ENCODE data around the gene CAPN12. TPM values are rescaled to one million over a fixed set of nuclear protein-coding genes. Genes with fewer than 3 reads are reported as not detected.

The CAPN12 gene
- total RNA-seq, 2 experiments from 2014 or later, result 1.2 to 2.6 TPM

DNA sequence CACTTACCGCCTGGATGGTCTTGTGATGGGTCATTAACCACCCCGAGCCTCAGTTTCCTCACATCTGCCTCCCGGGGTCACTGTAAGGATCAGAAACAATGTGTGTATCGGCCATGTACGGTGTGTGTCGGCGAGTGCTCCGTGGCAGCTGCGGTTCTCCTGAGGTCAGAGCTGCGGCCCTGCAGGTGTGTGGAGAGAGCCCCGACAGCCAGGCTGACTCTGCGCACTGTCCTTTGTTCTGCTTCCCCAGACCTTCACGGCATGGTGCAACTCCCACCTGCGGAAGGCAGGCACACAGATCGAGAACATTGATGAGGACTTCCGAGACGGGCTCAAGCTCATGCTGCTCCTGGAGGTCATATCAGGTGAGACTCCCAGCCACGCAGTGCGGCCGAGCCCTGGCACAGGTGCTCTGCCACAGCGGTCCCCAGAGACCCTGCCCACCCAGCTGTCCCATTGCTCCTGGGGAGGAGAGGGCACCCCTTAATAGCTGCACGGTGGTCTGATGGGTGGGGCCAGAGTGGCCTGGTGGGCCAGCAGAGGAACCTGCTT lies 43.8 kb downstream of the CAPN12 start:
- no peaks in the 10 kb centered on the region for H3K9me3 ChIP-seq (ENCODE audit: low read length)
- DNase-seq (ENCODE audit: low spot score), result no peak
- H3K4me3 ChIP-seq (ENCODE audit: low read depth, low read length, poor library complexity, severe bottlenecking), result no peak overlapping the region
- no peak overlapping the region for H3K27ac ChIP-seq (ENCODE audit: low read depth, low read length, poor library complexity, severe bottlenecking)
- ChIA-PET CTCF (ENCODE audit: unreplicated experiment) (no interaction called here), POLR2A (no interaction called here)
- H3K4me2 ChIP-seq (ENCODE audit: low read length), result no peak overlapping the region
- no peaks in the 10 kb centered on the region for H3K9me2 ChIP-seq (ENCODE audit: insufficient read depth, low read length)
- no TSS peak for BruUV-seq (replicated peaks)
- no peaks in the 10 kb centered on the region for H4K20me1 ChIP-seq (ENCODE audit: insufficient read depth, low read length)
- no peaks in the 10 kb centered on the region for H3K79me2 ChIP-seq (ENCODE audit: insufficient read depth, low read depth, low read length)
- intact Hi-C loops (cut with micrococcal nuclease; ENCODE audit: unreplicated experiment), result no loop called here
- H3K4me1 ChIP-seq (ENCODE audit: insufficient read depth, low read length, poor library complexity, severe bottlenecking), result no peaks in the 10 kb centered on the region
- H3K36me3 ChIP-seq (ENCODE audit: insufficient read depth, low read length), result peaks cover 12% of the 10 kb centered on the region; the same call in 1 of the 2 replicates
- TF ChIP-seq, protein P1, sequence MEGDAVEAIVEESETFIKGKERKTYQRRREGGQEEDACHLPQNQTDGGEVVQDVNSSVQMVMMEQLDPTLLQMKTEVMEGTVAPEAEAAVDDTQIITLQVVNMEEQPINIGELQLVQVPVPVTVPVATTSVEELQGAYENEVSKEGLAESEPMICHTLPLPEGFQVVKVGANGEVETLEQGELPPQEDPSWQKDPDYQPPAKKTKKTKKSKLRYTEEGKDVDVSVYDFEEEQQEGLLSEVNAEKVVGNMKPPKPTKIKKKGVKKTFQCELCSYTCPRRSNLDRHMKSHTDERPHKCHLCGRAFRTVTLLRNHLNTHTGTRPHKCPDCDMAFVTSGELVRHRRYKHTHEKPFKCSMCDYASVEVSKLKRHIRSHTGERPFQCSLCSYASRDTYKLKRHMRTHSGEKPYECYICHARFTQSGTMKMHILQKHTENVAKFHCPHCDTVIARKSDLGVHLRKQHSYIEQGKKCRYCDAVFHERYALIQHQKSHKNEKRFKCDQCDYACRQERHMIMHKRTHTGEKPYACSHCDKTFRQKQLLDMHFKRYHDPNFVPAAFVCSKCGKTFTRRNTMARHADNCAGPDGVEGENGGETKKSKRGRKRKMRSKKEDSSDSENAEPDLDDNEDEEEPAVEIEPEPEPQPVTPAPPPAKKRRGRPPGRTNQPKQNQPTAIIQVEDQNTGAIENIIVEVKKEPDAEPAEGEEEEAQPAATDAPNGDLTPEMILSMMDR (conservative IDR thresholded peaks at IDR 0.05; ENCODE audit: low read length), result no peak
- TF ChIP-seq EZH2phosphoT487 (IDR thresholded peaks at IDR 0.05; ENCODE audit: borderline replicate concordance, low read depth, low read length), result no peak
- no peak overlapping the region for H2AFZ ChIP-seq (ENCODE audit: low read length)

DNA sequence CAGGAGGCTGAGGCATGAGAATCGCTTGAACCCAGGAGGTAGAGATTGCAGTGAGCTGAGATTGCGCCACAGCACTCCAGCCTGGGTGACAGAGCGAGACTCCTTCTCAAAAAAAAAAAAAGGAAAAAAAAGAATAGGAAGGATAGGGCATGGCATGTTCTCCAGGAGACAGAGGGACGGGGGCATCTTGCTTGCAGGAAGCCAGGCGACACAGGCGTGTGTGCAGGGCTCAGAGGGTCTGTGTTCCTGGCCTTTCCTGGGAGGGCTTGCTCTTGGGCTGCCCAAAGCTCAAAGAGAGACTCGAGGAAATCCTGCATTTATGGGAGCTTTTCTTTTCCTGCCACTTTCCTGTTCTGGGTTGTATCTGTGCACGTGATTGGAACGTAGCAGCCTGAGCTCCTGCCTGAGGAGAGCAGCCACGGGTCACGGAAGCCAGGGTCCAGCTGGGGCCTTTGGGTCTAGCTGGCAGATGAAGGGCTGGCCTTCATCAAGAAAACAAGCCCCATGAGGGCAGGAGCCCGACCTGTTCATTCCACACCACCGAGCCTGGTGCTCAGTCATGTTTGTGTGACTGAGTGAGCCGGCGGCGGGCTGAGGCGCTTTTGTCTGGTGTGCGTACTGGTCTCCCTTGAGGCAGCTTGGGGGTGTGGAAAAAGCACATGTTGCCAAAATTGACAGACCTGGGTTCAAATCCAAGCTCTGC lies 44.5 kb downstream of the CAPN12 start:
- no peak overlapping the region for H2AFZ ChIP-seq (ENCODE audit: low read length)
- no TSS peak for BruUV-seq (replicated peaks)
- no peaks in the 10 kb centered on the region for H4K20me1 ChIP-seq (ENCODE audit: insufficient read depth, low read length)
- TF ChIP-seq, protein P1 (conservative IDR thresholded peaks at IDR 0.05; ENCODE audit: low read length), result no peak
- no peak for TF ChIP-seq EZH2phosphoT487 (IDR thresholded peaks at IDR 0.05; ENCODE audit: borderline replicate concordance, low read depth, low read length)
- H3K36me3 ChIP-seq (ENCODE audit: insufficient read depth, low read length), result peaks cover 12% of the 10 kb centered on the region; the same call in 1 of the 2 replicates
- no peaks in the 10 kb centered on the region for H3K79me2 ChIP-seq (ENCODE audit: insufficient read depth, low read depth, low read length)
- H3K27ac ChIP-seq (ENCODE audit: low read depth, low read length, poor library complexity, severe bottlenecking), result no peak overlapping the region
- peaks cover 5% of the 10 kb centered on the region for H3K4me1 ChIP-seq (ENCODE audit: insufficient read depth, low read length, poor library complexity, severe bottlenecking)
- H3K9me3 ChIP-seq (ENCODE audit: low read length), result no peaks in the 10 kb centered on the region
- no peaks in the 10 kb centered on the region for H3K9me2 ChIP-seq (ENCODE audit: insufficient read depth, low read length)
- ChIA-PET CTCF (ENCODE audit: unreplicated experiment) (no interaction called here), POLR2A (interaction anchor here (0.9 kb wide), 1 partner anchor 11 kb away, joined by 3 read pairs; no protein-coding TSS in a partner anchor)
- DNase-seq (ENCODE audit: low spot score), result no peak
- H3K4me3 ChIP-seq (ENCODE audit: low read depth, low read length, poor library complexity, severe bottlenecking), result no peak overlapping the region
- H3K4me2 ChIP-seq (ENCODE audit: low read length), result no peak overlapping the region
- intact Hi-C loops (cut with micrococcal nuclease; ENCODE audit: unreplicated experiment), result no loop called here

DNA sequence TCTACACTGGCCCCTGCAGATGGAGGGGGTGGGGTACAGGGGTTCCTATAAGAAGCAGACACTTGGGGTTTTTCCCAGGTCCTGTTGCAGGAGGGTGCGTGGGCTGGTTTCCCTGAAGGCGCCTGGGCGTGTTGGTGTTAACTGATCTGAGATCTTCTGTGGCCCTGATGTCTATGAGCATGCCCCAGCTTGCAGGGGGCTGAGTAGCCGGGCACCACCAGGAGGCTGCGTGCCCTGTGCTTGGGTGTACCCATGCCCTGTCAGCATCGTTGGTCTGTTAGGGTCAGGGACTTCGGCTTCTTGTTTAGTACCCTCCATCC lies 45.3 kb downstream of the CAPN12 start:
- no peak overlapping the region for H3K4me2 ChIP-seq (ENCODE audit: low read length)
- no peak overlapping the region for H3K27ac ChIP-seq (ENCODE audit: low read depth, low read length, poor library complexity, severe bottlenecking)
- ChIA-PET POLR2A (interaction anchor here (0.6 to 0.9 kb wide), 2 partner anchors 12 to 26 kb away, joined by 3 read pairs; no protein-coding TSS in a partner anchor), CTCF (ENCODE audit: unreplicated experiment) (no interaction called here)
- H3K9me2 ChIP-seq (ENCODE audit: insufficient read depth, low read length), result no peaks in the 10 kb centered on the region
- H3K9me3 ChIP-seq (ENCODE audit: low read length), result no peaks in the 10 kb centered on the region
- H4K20me1 ChIP-seq (ENCODE audit: insufficient read depth, low read length), result no peaks in the 10 kb centered on the region
- no peak for DNase-seq (ENCODE audit: low spot score)
- no TSS peak for BruUV-seq (replicated peaks)
- no peaks in the 10 kb centered on the region for H3K79me2 ChIP-seq (ENCODE audit: insufficient read depth, low read depth, low read length)
- peaks cover 6% of the 10 kb centered on the region for H3K4me1 ChIP-seq (ENCODE audit: insufficient read depth, low read length, poor library complexity, severe bottlenecking)
- H3K36me3 ChIP-seq (ENCODE audit: insufficient read depth, low read length), result peaks cover 12% of the 10 kb centered on the region; the same call in 1 of the 2 replicates
- no peak overlapping the region for H3K4me3 ChIP-seq (ENCODE audit: low read depth, low read length, poor library complexity, severe bottlenecking)
- no peak overlapping the region for H2AFZ ChIP-seq (ENCODE audit: low read length)
- TF ChIP-seq, protein P1 (conservative IDR thresholded peaks at IDR 0.05; ENCODE audit: low read length), result no peak
- no peak for TF ChIP-seq EZH2phosphoT487 (IDR thresholded peaks at IDR 0.05; ENCODE audit: borderline replicate concordance, low read depth, low read length)
- intact Hi-C loops (cut with micrococcal nuclease; ENCODE audit: unreplicated experiment), result no loop called here
